OCI-LY3 (cell line): ENCODE data around the gene KANSL3.

Source experiments
- CTCF ChIP-seq: fragments of 200-600, 300-600 bp; sonication (generic); IDR thresholded peaks from 2 replicates; pipeline ENCODE4 v1.5.1; 2014; ENCODE audit warnings: antibody characterized with exemption, low read length, low read depth
- EZH2phosphoT487 ChIP-seq: fragments of 200-600 bp; shearing (Covaris generic); IDR thresholded peaks from 2 replicates; pipeline ENCODE4 v1.6.1; 2018; ENCODE audit warnings: antibody characterized with exemption, mixed run types, low read depth

- TF ChIP-seq CTCF (no peak), EZH2phosphoT487 (no peak)
Observed at GRCh38 chr2:96575785-96576456, 62.2 kb downstream of the KANSL3 start.
